Retinal pigment epithelial cell (primary cell): ENCODE measurements around the gene LARP4B.
A peak's percentile ranks its signal among the peaks of the same experiment; 100 is the strongest.

Experiments
- DNase-seq: peaks from one replicate; pipeline ENCODE4 v3.0.0-alpha.2; 2010; ENCODE audit warnings: low read depth
- H3K4me3 ChIP-seq: 2 replicates; pipeline ENCODE4 v1.5.1; 2011; ENCODE audit warnings: mild to moderate bottlenecking, low read length, control low read depth, moderate library complexity
- CTCF ChIP-seq: conservative IDR thresholded peaks from 2 replicates; pipeline ENCODE4 v1.5.1; 2011; ENCODE audit warnings: low read depth, low read length, control low read depth, inconsistent platforms

LARP4B gene

GRCh38 chr10:816958-817357 is 114.5 kb downstream of the LARP4B start:
- no peak overlapping the region for H3K4me3 ChIP-seq
- DNase-seq, result no peak
- no peak for TF ChIP-seq CTCF

- no peak for TF ChIP-seq CTCF
- DNase-seq, result no peak
These were observed 115.4 kb downstream of the LARP4B start for GRCh38 chr10:816091-816477.

GRCh38 chr10:815338-816090 is 116.0 kb downstream of the LARP4B start:
- no peak overlapping the region for H3K4me3 ChIP-seq
- TF ChIP-seq CTCF, result peak; percentile 27
- no peak for DNase-seq

More at GRCh38 chr10:816091-816477, 115.4 kb downstream of the LARP4B start:
- H3K4me3 ChIP-seq, result no peak overlapping the region

- no peak for TF ChIP-seq CTCF
- no peak for DNase-seq
- no peak overlapping the region for H3K4me3 ChIP-seq
These were observed 116.8 kb downstream of the LARP4B start for GRCh38 chr10:814536-815302.

GRCh38 chr10:813286-813685 is 118.2 kb downstream of the LARP4B start:
- no peak for TF ChIP-seq CTCF
- no peak for DNase-seq
- no peak overlapping the region for H3K4me3 ChIP-seq

- TF ChIP-seq CTCF, result no peak
- no peak overlapping the region for H3K4me3 ChIP-seq
- DNase-seq, result no peak
These were observed 118.7 kb downstream of the LARP4B start for GRCh38 chr10:812787-813186.
